GM21786 (cell line): ENCODE measurements around the gene TMEM259.
A peak's percentile ranks its signal among the peaks of the same experiment; 100 is the strongest.
"Not testable (repeated sequence)": the region's sequence is repeated elsewhere in the genome, so short reads cannot be mapped to it uniquely, and the experiment has no call there.

Experiments used
- ATAC-seq: cut with Tn5 transposase; IDR thresholded peaks from one replicate; pipeline ENCODE4 v1.9.1; 2021; ENCODE audit not compliant: unreplicated experiment

The TMEM259 gene

GRCh38 chr19:1040476-1041271 is 19.8 kb upstream of the TMEM259 start:
- peak; percentile 42 for ATAC-seq

- ATAC-seq, result peak; percentile 72
Observed at GRCh38 chr19:1039646-1040475, 18.9 kb upstream of the TMEM259 start, which contains the start of gene ABCA7. Gene ABCA7 (plus strand): TSS chr19:1040107. CDS start chr19:1041362, 1,255 bp downstream.

GRCh38 chr19:1038978-1039645 is 18.2 kb upstream of the TMEM259 start:
- no peak for ATAC-seq

- ATAC-seq, result no peak
Observed at GRCh38 chr19:1037621-1038064, 16.7 kb upstream of the TMEM259 start.

GRCh38 chr19:1035998-1036621 is 15.2 kb upstream of the TMEM259 start:
- ATAC-seq, result no peak

- ATAC-seq, result no peak
Observed at GRCh38 chr19:1032264-1032867, 11.4 kb upstream of the TMEM259 start.

GRCh38 chr19:1028062-1028926 is 7.4 kb upstream of the TMEM259 start:
- no peak for ATAC-seq

- ATAC-seq, result no peak
Observed at GRCh38 chr19:1027650-1028061, 6.7 kb upstream of the TMEM259 start.

- no peak for ATAC-seq
Observed at GRCh38 chr19:1026783-1027649, 6.1 kb upstream of the TMEM259 start.

GRCh38 chr19:1025960-1026782 is 5.2 kb upstream of the TMEM259 start, which contains the start of gene CNN2:
Gene CNN2 (plus strand): TSS chr19:1026608. CDS start chr19:1026662, 54 bp downstream.
- no peak for ATAC-seq

GRCh38 chr19:1025080-1025479 is 4.2 kb upstream of the TMEM259 start:
- not testable (repeated sequence) for ATAC-seq

GRCh38 chr19:1023883-1024188 is 2.9 kb upstream of the TMEM259 start:
- not testable (repeated sequence) for ATAC-seq

GRCh38 chr19:1019980-1020867 is 699 bp downstream of the TMEM259 start:
- ATAC-seq, result no peak

- no peak for ATAC-seq
Observed at GRCh38 chr19:1019616-1019961, 1.3 kb downstream of the TMEM259 start.

GRCh38 chr19:1018932-1019615 is 1.8 kb downstream of the TMEM259 start:
- ATAC-seq, result no peak

GRCh38 chr19:1018393-1018792 is 2.5 kb downstream of the TMEM259 start:
- no peak for ATAC-seq
